GM11168 (cell line): ENCODE results near the gene CCM2L.

Experiments
- in situ Hi-C: fragments of 300-500 bp; cut with MboI; formaldehyde crosslinking; loops from one replicate; pipeline ENCODE4 v1.12.0; 2022; ENCODE audit warnings: low sequenced_read_pairs; ENCODE audit not compliant: unreplicated experiment

Gene CCM2L

GRCh38 chr20:31991339-31991705 lies 18.9 kb upstream of the CCM2L start:
- in situ Hi-C loops, result no loop called here

DNA sequence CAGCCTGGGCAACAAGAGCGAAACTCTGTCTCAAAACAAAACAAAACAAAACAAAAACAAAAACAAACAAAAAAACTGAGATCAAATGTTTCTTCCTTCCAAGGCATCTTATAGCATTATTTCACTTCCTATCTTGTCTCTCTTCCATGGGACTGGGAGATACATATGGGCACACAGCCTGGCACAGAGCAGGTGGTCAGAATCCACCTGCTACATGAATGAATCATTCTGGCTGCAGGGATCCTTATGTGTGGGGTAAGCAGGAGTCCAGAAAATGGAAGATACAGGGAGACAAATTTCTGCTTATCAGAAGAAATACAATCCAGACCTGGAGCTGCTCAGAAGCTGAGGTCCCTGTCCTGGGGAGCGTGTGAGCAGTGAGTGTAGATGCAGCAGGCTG lies 18.2 kb upstream of the CCM2L start:
- in situ Hi-C loops, result no loop called here

GRCh38 chr20:31996996-31997395 lies 13.2 kb upstream of the CCM2L start:
- in situ Hi-C loops, result no loop called here

GRCh38 chr20:31998246-31998645 lies 12.0 kb upstream of the CCM2L start:
- in situ Hi-C loops, result no loop called here

DNA sequence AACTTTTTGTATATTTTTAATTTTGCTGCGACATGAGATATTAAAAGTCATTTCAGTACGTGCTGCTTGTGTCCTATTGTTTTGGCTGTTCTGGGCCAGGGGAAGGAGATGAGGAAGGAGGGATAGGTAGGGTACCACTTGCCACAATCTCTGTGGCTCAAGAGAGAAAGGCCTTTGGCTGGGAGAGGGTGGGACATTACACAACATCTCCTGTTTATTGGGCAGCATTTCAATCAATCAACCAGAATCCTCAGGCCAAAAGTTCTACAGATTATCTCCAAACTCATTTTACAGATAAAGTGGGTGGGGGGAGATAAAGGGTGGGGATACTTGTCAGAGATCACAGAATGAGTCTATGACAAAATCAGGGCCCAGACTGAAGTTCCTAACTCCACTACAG lies 6.9 kb upstream of the CCM2L start:
- in situ Hi-C loops, result no loop called here

GRCh38 chr20:32004963-32005362 lies 5.3 kb upstream of the CCM2L start:
- in situ Hi-C loops, result no loop called here

DNA sequence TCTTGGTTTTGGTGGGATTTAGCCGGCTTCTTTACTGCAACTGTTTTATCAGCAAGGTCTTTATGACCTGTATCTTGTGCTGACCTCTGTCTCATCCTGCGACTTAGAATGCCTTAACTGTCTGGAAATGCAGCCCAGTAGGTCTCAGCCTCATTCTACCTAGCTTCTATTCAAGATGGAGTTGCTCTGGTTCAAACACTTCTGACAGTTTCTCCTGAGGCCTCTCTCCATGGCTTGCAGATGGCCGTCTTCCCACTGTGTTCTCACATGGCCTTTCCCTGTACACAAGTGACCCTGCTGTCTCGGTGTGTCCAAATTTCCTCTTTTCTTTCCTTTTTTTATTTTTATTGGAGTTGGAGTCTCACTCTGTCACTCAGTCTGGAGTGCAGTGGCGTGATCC lies 4.2 kb upstream of the CCM2L start:
- in situ Hi-C loops, result no loop called here

DNA sequence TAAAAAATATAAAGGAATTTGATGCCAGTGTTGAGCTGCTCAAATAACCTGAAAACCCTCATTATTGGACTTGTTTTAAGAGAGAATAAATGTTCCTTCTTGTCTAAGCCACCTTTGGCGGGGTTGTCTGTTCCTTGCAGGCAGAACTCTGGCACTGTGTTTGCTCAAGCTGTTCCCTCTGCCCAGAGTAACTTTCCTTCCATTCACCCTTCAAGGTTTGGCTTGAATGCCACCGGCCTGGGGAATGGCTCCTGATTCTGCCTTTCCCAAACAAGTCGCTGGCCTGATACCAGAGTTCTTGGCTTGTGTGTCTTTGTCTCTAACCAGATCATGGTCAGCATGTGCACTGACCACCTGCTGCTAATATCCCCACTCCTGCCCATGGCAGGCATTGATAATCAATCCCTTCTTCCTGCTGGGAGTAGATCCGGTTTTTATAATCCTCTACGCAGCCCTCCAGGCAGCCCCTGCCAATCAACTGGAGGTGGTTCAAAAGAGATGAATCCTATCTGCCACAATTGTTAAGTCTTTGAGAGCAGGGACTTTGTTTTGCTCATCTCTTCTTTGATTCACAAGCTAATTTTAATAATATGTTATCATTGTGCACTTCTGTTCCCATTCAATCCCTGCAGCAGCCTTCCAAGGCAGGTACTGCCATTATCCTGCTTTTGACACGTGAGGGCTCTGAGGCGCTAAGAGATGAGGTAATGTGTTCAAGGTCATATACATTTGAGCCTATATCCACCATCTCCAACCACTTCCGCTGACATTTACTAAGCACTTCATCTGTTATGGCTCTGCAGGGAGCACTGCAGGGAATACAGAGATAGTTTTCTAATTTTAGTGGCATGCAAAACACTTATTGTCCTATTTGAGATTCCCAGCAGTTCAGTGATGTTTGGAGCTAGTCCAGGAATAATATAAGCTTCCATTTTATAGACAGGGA lies 3.1 kb upstream of the CCM2L start:
- in situ Hi-C loops, result no loop called here

GRCh38 chr20:32007787-32008616 lies 2.2 kb upstream of the CCM2L start:
- in situ Hi-C loops, result no loop called here

GRCh38 chr20:32009564-32009963 lies 674 bp upstream of the CCM2L start:
- in situ Hi-C loops, result no loop called here

GRCh38 chr20:32010666-32011065 lies 428 bp downstream of the CCM2L start:
- in situ Hi-C loops, result no loop called here

DNA sequence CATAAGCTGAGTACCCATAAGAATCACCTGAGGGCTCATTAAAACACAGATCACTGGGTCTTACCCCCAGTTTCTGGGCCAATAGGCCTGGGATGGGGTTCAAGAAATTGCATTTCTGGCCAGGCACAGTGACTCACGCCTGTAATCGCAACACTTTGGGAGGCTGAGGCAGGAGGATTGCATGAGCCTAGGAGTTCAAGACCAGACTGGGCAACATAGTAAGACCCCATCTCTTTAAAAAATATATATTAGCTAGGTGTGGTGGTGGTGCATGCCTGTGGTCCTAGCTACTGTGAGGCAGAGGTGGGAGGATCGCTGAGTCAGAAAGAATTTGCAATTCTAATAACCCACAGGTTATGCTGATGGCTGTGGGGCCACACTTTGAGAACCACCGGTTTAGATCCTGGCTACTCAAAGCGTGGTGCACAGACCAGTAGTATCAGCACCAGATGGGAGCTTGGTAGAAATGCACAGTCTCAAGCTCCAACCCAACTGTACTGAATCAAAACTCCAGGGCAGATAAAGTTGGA lies 2.0 kb downstream of the CCM2L start:
- in situ Hi-C loops, result no loop called here

DNA sequence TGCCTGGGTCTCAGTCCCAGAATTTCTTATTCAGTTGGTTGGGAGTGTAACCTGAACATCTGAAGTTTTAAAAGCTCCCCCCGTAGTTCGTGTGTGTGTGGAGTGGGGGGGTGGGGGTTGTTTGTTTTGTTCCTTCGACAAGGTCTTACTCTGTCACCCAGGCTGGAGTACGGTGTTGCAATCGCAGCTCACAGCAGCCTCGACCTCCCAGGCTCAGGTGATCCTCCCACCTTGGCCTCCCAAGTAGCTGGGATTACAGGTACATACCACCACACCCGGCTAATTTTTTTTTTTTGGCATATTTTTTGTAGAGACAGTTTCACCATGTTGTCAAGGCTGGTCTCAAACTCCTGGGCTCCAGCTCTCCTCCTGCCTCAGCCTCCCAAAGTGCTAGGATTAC lies 3.1 kb downstream of the CCM2L start:
- in situ Hi-C loops, result no loop called here

- in situ Hi-C loops, result no loop called here
Observed at GRCh38 chr20:32017711-32018251, 7.5 kb downstream of the CCM2L start.

GRCh38 chr20:32018269-32019155 lies 8.3 kb downstream of the CCM2L start:
- in situ Hi-C loops, result no loop called here

DNA sequence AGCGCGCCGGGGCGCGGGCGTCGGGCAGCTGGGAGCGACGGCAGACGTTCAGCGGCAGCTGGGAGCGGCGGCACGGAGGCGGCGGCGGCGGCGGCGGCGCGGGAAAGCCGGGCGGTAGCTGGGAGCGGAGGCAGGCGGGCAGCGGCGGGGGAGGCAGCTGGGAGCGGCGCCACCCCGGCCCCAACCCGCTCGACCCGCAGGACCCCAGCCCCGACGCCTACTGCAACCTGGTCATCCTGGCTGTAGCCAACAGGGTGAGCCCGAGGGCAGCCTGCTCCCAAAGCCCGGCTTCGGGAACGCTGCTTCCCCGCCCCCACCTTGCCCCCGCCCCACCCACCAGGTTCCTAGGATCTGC lies 8.9 kb downstream of the CCM2L start:
- in situ Hi-C loops, result no loop called here

DNA sequence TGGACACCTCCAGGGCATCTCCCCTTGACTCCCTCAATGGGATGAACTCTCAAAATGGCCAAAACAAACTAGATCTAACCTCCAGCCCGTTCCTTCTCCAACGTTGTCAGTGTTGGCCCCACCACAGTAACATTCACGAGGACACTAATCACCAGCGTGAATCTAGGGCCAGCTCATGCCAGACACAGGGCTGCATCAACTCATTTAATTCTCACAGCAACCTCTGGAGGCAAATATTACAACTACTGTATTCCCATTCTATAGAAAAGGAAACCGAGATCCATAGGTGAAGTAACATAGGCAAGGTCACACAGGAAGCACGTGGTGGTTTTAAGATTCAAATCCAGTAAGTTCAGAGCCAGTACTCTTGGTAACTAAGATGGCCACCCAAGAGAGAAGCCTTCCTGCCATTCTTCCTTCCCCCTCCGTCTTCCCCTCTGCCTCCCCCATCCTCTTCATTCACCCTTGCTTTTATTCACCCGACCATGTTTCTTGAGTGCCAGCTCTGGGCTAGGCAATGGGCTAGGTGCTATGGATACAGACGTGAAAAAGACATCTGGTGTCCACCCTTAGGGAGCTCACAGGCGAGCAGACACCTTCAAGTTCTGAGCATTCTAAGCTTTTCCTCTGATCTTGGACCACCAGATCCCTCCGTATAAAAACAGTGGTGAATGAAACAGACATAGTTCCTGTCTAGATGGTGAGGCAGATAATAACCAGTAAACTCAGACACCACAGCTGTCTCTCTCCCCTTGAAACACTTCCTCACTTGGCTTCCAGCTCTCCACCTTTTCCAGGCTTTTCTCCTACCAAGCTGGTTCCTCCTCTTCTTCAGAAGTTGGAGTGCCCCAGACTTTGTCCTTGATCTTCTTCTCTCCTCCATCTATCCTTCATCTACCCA lies 9.6 kb downstream of the CCM2L start:
- in situ Hi-C loops, result loop anchor here (10.0 kb wide), 1 partner anchor 75 kb away; no protein-coding TSS in a partner anchor

- in situ Hi-C loops, result loop anchor here (10.0 kb wide), 1 partner anchor 74 kb away; no protein-coding TSS in a partner anchor
Observed at GRCh38 chr20:32021091-32021490, 10.9 kb downstream of the CCM2L start.
